PFSK-1 (cell line): Measurements from ENCODE around the gene DOCK4.

Experiments used
- POLR2AphosphoS5 ChIP-seq: IDR thresholded peaks from 2 replicates; pipeline ENCODE4 v1.6.1; 2012; ENCODE audit warnings: low read depth, mild to moderate bottlenecking, control low read depth, low read length, moderate library complexity
- SIN3A ChIP-seq: IDR thresholded peaks from 2 replicates; pipeline ENCODE4 v1.6.1; 2012; ENCODE audit warnings: mild to moderate bottlenecking, low read length, moderate library complexity, borderline replicate concordance; ENCODE audit not compliant: insufficient read depth
- TAF1 ChIP-seq: IDR thresholded peaks from 2 replicates; pipeline ENCODE4 v1.6.1; 2012; ENCODE audit warnings: low read length, control low read depth, borderline replicate concordance; ENCODE audit not compliant: insufficient read depth
- TF ChIP-seq, protein P1 (sequence below), 2 experiments: IDR thresholded peaks; 2 replicates each; pipeline versions ENCODE4 v1.6.1 to v1.8.0; 2011 to 2012; ENCODE audit warnings: low read depth in 2 of 2, low read length in 2 of 2, control low read depth in 1 of 2, inconsistent platforms in 1 of 2, mild to moderate bottlenecking in 1 of 2, moderate library complexity in 1 of 2; ENCODE audit not compliant: insufficient read depth in 1 of 2

GRCh38 chr7:112135815-112136214, 70.4 kb downstream of the DOCK4 start:
- TF ChIP-seq TAF1 (no peak), SIN3A (no peak), POLR2AphosphoS5 (no peak)
- TF ChIP-seq, protein P1, sequence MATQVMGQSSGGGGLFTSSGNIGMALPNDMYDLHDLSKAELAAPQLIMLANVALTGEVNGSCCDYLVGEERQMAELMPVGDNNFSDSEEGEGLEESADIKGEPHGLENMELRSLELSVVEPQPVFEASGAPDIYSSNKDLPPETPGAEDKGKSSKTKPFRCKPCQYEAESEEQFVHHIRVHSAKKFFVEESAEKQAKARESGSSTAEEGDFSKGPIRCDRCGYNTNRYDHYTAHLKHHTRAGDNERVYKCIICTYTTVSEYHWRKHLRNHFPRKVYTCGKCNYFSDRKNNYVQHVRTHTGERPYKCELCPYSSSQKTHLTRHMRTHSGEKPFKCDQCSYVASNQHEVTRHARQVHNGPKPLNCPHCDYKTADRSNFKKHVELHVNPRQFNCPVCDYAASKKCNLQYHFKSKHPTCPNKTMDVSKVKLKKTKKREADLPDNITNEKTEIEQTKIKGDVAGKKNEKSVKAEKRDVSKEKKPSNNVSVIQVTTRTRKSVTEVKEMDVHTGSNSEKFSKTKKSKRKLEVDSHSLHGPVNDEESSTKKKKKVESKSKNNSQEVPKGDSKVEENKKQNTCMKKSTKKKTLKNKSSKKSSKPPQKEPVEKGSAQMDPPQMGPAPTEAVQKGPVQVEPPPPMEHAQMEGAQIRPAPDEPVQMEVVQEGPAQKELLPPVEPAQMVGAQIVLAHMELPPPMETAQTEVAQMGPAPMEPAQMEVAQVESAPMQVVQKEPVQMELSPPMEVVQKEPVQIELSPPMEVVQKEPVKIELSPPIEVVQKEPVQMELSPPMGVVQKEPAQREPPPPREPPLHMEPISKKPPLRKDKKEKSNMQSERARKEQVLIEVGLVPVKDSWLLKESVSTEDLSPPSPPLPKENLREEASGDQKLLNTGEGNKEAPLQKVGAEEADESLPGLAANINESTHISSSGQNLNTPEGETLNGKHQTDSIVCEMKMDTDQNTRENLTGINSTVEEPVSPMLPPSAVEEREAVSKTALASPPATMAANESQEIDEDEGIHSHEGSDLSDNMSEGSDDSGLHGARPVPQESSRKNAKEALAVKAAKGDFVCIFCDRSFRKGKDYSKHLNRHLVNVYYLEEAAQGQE (IDR thresholded peaks at IDR 0.05; ENCODE audit: insufficient read depth in 1 of 2, low read depth in 2 of 2, low read length in 2 of 2), result no peak
